Measurements from ENCODE around the gene YPEL5.
"Not testable (repeated sequence)": the region's sequence is repeated elsewhere in the genome, so short reads cannot be mapped to it uniquely, and the experiment has no call there.

The YPEL5 gene

DNA sequence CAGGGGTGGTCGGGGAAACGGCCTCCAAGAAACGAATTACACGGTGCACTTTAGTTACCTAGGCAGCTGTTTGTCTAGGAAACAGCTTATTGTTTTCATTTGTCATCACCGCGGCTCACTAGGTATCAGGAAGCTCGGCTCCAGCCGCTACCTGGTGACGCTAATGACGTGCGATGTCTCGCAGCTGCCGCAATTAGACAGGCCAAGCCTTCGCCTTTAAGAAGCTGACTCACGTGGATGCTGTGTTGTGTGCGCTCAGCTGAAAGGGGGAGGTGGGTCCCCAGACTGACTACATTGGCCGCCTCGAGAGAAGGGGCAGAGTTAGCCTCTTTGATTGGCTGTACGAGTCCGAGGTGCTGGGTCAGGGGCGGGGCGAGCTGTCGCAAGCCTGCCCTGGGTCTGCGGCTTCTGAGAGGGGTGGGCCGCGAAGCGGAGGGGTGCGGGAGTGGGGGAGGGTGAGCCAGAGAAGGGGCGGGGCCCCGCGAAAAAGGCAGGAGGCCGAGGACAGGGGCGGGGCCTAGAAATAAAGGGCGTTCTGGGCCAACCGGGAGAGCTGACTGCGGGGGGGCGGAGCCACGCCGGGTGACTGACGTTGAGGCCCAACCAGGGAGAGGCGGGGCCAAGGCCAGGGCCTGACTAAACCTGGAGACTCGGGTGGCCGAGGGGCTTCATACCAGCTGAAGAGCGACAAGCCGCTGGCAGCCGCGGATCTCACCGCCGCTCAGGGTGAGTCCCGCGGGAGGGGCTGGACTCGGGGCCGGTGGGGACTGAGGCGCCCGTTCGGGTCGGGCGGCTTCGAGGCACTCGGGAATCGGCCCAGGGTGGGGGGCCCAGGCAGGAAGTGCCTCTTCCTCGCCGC lies at the start of gene YPEL5:
Gene YPEL5, plus strand, starts transcription at position 671 of the 859 bp plus-strand sequence. CDS start 9,645 bp downstream, outside the sequence.
- peak; percentile 100 for DNase-seq

DNA sequence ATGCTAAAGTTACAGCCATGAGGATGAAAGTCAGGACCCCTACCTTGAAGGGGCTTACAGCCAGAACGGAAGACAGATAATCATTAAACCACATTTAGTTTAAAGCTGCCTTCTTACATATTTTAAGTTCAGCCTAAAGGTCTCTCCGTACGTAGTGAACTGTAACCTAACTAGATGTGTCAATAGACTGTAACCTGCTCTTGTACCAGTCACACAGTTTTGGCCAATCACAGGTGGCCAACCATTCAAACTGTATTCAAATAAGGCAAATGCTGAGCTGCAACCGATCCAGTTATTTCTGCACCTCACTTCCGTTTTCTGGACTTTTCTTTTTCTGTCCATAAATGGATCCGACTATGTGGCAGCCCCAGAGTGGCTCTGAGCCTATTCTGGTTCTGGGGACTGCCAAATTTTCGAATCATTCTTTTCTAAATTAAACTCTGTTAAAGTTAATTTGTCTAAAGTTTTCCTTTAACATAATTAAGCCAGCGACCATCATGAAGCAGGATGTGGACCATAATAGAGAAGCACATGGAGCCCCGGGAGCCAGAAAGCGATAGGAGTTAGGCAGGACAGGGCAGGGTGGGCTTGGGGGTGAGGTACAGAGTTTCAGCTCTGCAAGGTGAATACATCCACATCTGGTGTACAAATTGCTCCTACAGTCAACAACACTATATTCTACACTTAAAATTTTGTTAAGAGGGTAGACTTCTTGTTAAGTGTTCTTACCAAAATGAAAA lies 48.4 kb upstream of the YPEL5 start:
- no peak for DNase-seq

- DNase-seq = not testable (repeated sequence)
Measured at GRCh38 chr2:30099366-30099765, 47.4 kb upstream of the YPEL5 start.

- DNase-seq = not testable (repeated sequence)
Measured at GRCh38 chr2:30100691-30101090, 46.1 kb upstream of the YPEL5 start.

DNA sequence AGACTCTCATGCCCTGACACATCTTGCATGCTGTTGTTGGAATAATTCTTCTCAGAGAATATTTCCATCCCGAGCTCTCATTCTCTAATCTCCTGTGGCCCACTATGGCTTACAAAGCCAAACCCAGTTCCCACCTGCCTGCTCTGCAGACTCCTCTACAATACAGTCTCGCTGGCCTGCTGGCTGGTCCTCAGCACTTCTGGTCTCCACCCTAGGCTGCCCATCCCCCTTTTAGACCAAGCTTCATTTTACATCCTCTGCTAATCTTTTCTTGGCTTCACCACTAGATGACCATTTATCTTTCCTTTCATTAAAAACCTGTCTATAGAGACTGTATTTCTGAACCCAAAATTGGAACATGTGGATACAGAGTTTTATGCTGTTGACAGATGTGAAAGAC lies 42.5 kb upstream of the YPEL5 start:
- DNase-seq = no peak

- DNase-seq = no peak
Measured at GRCh38 chr2:30105556-30105955, 41.3 kb upstream of the YPEL5 start.

- no peak for DNase-seq
Measured at GRCh38 chr2:30106543-30106942, 40.3 kb upstream of the YPEL5 start.

DNA sequence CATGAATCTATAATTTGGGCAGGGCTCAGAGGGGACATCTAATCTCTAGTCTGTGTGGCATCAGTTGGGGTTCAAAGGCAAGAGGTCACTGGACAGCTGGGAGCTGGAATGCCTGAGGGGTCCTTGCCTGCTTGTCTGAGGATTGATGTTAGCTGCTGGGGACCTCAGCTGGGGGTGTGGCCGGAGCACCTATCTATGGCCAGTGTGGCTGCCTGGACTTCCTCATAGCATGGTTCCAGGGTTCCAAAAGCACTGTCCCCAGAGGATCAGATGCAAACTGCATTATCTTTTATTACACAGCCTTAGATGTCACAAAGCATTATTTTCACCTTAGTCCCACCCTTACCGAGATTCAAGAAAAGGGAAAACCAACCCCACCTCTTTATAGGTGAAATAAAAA lies 38.6 kb upstream of the YPEL5 start:
- no peak for DNase-seq

GRCh38 chr2:30108851-30109250 lies 38.0 kb upstream of the YPEL5 start:
- DNase-seq = no peak

DNA sequence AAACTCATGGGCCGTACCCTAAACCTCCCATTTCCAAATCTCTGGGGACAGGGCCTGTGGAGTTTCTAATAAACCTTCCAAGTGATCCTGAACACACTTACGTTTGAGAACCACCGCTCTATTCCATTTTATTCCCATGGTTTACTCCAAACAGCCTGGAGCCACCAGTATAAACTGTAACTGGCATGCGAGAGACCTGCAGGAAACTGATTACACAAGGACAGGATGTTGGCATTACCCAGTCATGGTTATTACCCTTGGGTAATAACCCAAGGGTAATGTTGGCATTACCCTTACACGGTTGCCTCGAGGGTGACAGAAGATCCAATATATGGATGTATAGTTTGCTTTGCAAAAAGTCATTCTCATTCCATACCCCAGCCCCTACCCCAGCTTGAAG lies 37.0 kb upstream of the YPEL5 start:
- no peak for DNase-seq

GRCh38 chr2:30110773-30111172 lies 36.0 kb upstream of the YPEL5 start:
- DNase-seq = no peak

GRCh38 chr2:30111186-30111585 lies 35.6 kb upstream of the YPEL5 start:
- DNase-seq = not testable (repeated sequence)

- DNase-seq = no peak
Measured at GRCh38 chr2:30112561-30112960, 34.2 kb upstream of the YPEL5 start.

GRCh38 chr2:30113617-30114293 lies 33.1 kb upstream of the YPEL5 start:
- DNase-seq = no peak

- peak; percentile 77 for DNase-seq
Measured at GRCh38 chr2:30115141-30115980, 31.4 kb upstream of the YPEL5 start.

DNA sequence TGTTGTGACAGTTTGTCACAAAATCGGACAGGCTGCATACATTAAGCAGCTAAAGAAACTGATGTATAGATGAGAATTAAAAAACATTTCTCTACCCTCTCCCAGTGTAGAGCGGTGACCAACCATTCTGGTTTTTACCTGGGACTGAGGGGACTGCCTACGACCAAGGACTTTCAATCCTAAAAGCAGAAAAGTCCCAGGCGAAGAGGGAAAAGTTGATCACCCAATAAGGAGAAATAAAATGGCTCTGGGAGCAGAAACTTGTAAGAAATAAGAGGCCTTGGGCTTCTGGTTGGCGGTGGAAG lies 30.9 kb upstream of the YPEL5 start:
- DNase-seq = no peak

GRCh38 chr2:30122362-30122761 lies 24.4 kb upstream of the YPEL5 start:
- no peak for DNase-seq

- DNase-seq = no peak
Measured at GRCh38 chr2:30127016-30127893, 19.6 kb upstream of the YPEL5 start.

DNA sequence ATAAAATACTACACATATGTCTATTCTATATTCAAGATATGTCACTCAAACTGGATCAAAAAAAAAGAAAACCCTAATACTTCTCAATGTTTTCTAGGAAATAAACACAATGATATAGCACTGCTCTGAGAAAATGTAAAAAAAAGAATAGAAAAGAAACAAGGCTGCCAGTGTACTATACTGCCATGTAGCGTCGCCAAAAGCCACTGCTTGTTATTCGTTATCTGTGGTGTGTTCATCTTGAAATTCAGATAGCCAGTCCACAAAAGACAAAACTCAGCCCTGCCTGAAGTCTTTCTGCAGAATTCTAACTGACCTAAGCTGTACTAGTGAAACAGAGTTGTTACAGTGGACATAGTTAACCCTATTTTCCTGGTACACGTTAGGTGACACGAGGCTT lies 12.2 kb upstream of the YPEL5 start:
- no peak for DNase-seq

- no peak for DNase-seq
Measured at GRCh38 chr2:30135541-30135940, 11.3 kb upstream of the YPEL5 start.

DNA sequence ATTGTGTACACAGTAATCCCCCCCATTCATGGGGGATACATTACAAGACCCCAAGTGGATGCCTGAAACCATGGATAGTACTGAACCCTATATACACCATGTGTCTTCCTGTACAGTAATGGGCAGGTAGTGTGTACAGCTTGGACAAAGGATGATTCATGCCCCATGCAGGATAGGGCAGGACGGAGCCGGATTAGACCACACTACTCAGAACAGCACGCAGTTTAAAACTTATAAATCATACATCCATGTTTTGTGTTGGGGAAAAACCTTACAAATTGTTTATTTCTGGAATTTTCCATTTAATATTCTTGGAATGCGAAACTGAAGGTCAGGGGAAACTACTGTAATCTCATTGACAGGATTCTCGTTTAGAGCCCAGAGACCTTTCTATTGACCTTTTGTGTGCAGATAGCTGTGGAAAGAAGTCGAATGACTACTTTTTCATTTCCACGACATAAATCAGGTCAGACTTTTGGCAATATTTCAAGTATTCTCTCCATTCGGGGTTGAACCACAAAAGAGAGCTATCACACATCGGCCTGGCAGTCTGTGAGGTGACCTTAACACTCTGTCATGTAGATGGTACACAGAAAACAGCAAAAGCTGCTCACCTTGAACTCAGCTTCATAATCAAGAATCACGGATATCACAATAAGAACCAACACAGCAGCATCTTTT lies 9.9 kb upstream of the YPEL5 start:
- no peak for DNase-seq
